MG63 (cell line): ENCODE data around the gene CCDC112. TPM values are rescaled to one million over a fixed set of nuclear protein-coding genes. Genes with fewer than 3 reads are reported as not detected.
A peak's percentile ranks its signal among the peaks of the same experiment; 100 is the strongest.
"Not testable (repeated sequence)": the region's sequence is repeated elsewhere in the genome, so short reads cannot be mapped to it uniquely, and the experiment has no call there.

Experiments used
- DNase-seq: peaks from one replicate; pipeline ENCODE4 v3.0.0-alpha.2; 2020
- H3K27me3 ChIP-seq: fragments of 250-450 bp; sonication (Bioruptor Pico); 2 replicates; pipeline ENCODE4 v1.5.1; 2020; ENCODE audit warnings: mild to moderate bottlenecking, moderate library complexity
- H3K36me3 ChIP-seq: fragments of 250-450 bp; sonication (Bioruptor Pico); 2 replicates; pipeline ENCODE4 v1.5.1; 2020; ENCODE audit warnings: mild to moderate bottlenecking, moderate library complexity
- H3K4me3 ChIP-seq: fragments of 250-450 bp; sonication (Bioruptor Pico); 2 replicates; pipeline ENCODE4 v1.5.1; 2020; ENCODE audit warnings: mild to moderate bottlenecking, moderate library complexity
- H3K9me3 ChIP-seq: fragments of 250-450 bp; sonication (Bioruptor Pico); 2 replicates; pipeline ENCODE4 v1.5.1; 2020; ENCODE audit warnings: mild to moderate bottlenecking, moderate library complexity
- total RNA-seq: library from RNA; depleted of rRNA; stranded (reverse); fragments of >200 nt; shearing (Covaris generic); gene quantifications from 2 replicates; pipeline ENCODE4 v1.2.3, GENCODE V29; 2014; ENCODE audit warnings: low replicate concordance; rRNA removed

Gene CCDC112
- total RNA-seq, result 13.9 and 20.8 TPM in 2 replicates

GRCh38 chr5:115296124-115297022 is at the start of gene CCDC112:
CCDC112 (minus strand) TSS chr5:115296654; CDS start chr5:115296543, 111 bp downstream.
- Histone ChIP-seq H3K9me3 (peaks cover 9% of the 10 kb centered on the region; the same call in 1 of the 2 replicates), H3K4me3 (peak within 1 kb of the TSS; percentile 92), H3K36me3 (no peaks in the 10 kb centered on the region), H3K27me3 (no peaks in the 10 kb centered on the region)
- DNase-seq, result peak; percentile 91

- Histone ChIP-seq H3K27me3 (no peaks in the 10 kb centered on the region), H3K4me3 (no peak overlapping the region), H3K9me3 (peaks cover 9% of the 10 kb centered on the region), H3K36me3 (no peaks in the 10 kb centered on the region)
- no peak for DNase-seq
Measured at GRCh38 chr5:115345344-115345743, 48.9 kb upstream of the CCDC112 start.

- Histone ChIP-seq H3K27me3 (no peaks in the 10 kb centered on the region), H3K4me3 (no peak overlapping the region), H3K36me3 (no peaks in the 10 kb centered on the region), H3K9me3 (peaks cover 9% of the 10 kb centered on the region)
- DNase-seq, result peak; percentile 12
Measured at GRCh38 chr5:115343855-115344254, 47.4 kb upstream of the CCDC112 start.

GRCh38 chr5:115342590-115343377 is 46.3 kb upstream of the CCDC112 start:
- H3K9me3 ChIP-seq, result peaks cover 9% of the 10 kb centered on the region
- no peaks in the 10 kb centered on the region for H3K36me3 ChIP-seq
- H3K4me3 ChIP-seq, result no peak overlapping the region
- H3K27me3 ChIP-seq, result no peaks in the 10 kb centered on the region
- no peak for DNase-seq

- Histone ChIP-seq H3K4me3 (no peak overlapping the region), H3K9me3 (peaks cover 9% of the 10 kb centered on the region), H3K27me3 (no peaks in the 10 kb centered on the region), H3K36me3 (no peaks in the 10 kb centered on the region)
- no peak for DNase-seq
Measured at GRCh38 chr5:115341745-115342144, 45.3 kb upstream of the CCDC112 start.

GRCh38 chr5:115338851-115339250 is 42.4 kb upstream of the CCDC112 start:
- no peaks in the 10 kb centered on the region for H3K9me3 ChIP-seq
- H3K4me3 ChIP-seq, result no peak overlapping the region
- no peaks in the 10 kb centered on the region for H3K27me3 ChIP-seq
- DNase-seq, result no peak
- H3K36me3 ChIP-seq, result no peaks in the 10 kb centered on the region

- Histone ChIP-seq H3K9me3 (no peaks in the 10 kb centered on the region), H3K4me3 (no peak overlapping the region), H3K27me3 (no peaks in the 10 kb centered on the region), H3K36me3 (no peaks in the 10 kb centered on the region)
- no peak for DNase-seq
Measured at GRCh38 chr5:115337882-115338281, 41.4 kb upstream of the CCDC112 start.

- Histone ChIP-seq H3K4me3 (no peak overlapping the region), H3K27me3 (no peaks in the 10 kb centered on the region), H3K36me3 (no peaks in the 10 kb centered on the region), H3K9me3 (0 out of 2 replicates have a peak, but pooled peaks cover 2% of the 10 kb centered on the region)
- DNase-seq, result no peak
Measured at GRCh38 chr5:115336964-115337363, 40.5 kb upstream of the CCDC112 start.

- Histone ChIP-seq H3K27me3 (no peaks in the 10 kb centered on the region), H3K36me3 (no peaks in the 10 kb centered on the region), H3K9me3 (0 out of 2 replicates have a peak, but pooled peaks cover 2% of the 10 kb centered on the region), H3K4me3 (no peak overlapping the region)
- no peak for DNase-seq
Measured at GRCh38 chr5:115336201-115336720, 39.8 kb upstream of the CCDC112 start.

GRCh38 chr5:115335301-115335700 is 38.8 kb upstream of the CCDC112 start:
- Histone ChIP-seq H3K4me3 (no peak overlapping the region), H3K9me3 (0 out of 2 replicates have a peak, but pooled peaks cover 2% of the 10 kb centered on the region), H3K27me3 (no peaks in the 10 kb centered on the region), H3K36me3 (no peaks in the 10 kb centered on the region)
- DNase-seq, result no peak

- Histone ChIP-seq H3K4me3 (no peak overlapping the region), H3K36me3 (no peaks in the 10 kb centered on the region), H3K9me3 (0 out of 2 replicates have a peak, but pooled peaks cover 2% of the 10 kb centered on the region), H3K27me3 (no peaks in the 10 kb centered on the region)
- DNase-seq, result no peak
Measured at GRCh38 chr5:115333164-115333563, 36.7 kb upstream of the CCDC112 start.

GRCh38 chr5:115330830-115331229 is 34.4 kb upstream of the CCDC112 start:
- no peak for DNase-seq

GRCh38 chr5:115329475-115329874 is 33.0 kb upstream of the CCDC112 start:
- H3K4me3 ChIP-seq, result no peak overlapping the region
- no peaks in the 10 kb centered on the region for H3K36me3 ChIP-seq
- no peak for DNase-seq
- no peaks in the 10 kb centered on the region for H3K27me3 ChIP-seq
- peaks cover 2% of the 10 kb centered on the region; the same call in 1 of the 2 replicates for H3K9me3 ChIP-seq

More at GRCh38 chr5:115330830-115331229, 34.4 kb upstream of the CCDC112 start:
- Histone ChIP-seq H3K4me3 (no peak overlapping the region), H3K9me3 (0 out of 2 replicates have a peak, but pooled peaks cover 2% of the 10 kb centered on the region), H3K36me3 (no peaks in the 10 kb centered on the region), H3K27me3 (no peaks in the 10 kb centered on the region)

- not testable (repeated sequence) for H3K4me3 ChIP-seq, H3K36me3 ChIP-seq, DNase-seq, H3K9me3 ChIP-seq, H3K27me3 ChIP-seq
Measured at GRCh38 chr5:115328617-115329274, 32.3 kb upstream of the CCDC112 start.

GRCh38 chr5:115325296-115325959 is 29.0 kb upstream of the CCDC112 start:
- no peak for DNase-seq
- Histone ChIP-seq H3K27me3 (no peaks in the 10 kb centered on the region), H3K4me3 (no peak overlapping the region), H3K36me3 (no peaks in the 10 kb centered on the region), H3K9me3 (peaks cover 4% of the 10 kb centered on the region; the same call in 1 of the 2 replicates)

- Histone ChIP-seq H3K9me3 (peaks cover 4% of the 10 kb centered on the region; the same call in 1 of the 2 replicates), H3K4me3 (no peak overlapping the region), H3K27me3 (no peaks in the 10 kb centered on the region), H3K36me3 (no peaks in the 10 kb centered on the region)
- DNase-seq, result no peak
Measured at GRCh38 chr5:115324021-115324420, 27.6 kb upstream of the CCDC112 start.
